Mucosa of descending colon (tissue), 3 donors: ENCODE data around the gene GTSE1. TPM values are rescaled to one million over a fixed set of nuclear protein-coding genes. Genes with fewer than 3 reads are reported as not detected.

ENCODE experiments used
- ATAC-seq: fragments of 200-7000 bp; cut with Tn5 transposase; one replicate; pipeline ENCODE4 v1.9.1; 2020; ENCODE audit warnings: mild to moderate bottlenecking, moderate library complexity
- DNase-seq, 3 donors: peaks; one replicate each; pipeline ENCODE4 v3.0.0-alpha.2; 2020
- H3K36me3 ChIP-seq: fragments of 200-600 bp; one replicate; pipeline ENCODE4 v1.8.0; 2021; ENCODE audit warnings: low read depth, mild to moderate bottlenecking
- H3K4me1 ChIP-seq: fragments of 200-600 bp; one replicate; pipeline ENCODE4 v1.8.0; 2021; ENCODE audit warnings: low read depth, mild to moderate bottlenecking
- H3K4me3 ChIP-seq: fragments of 200-600 bp; one replicate; pipeline ENCODE4 v1.8.0; 2021; ENCODE audit warnings: mild to moderate bottlenecking
- H3K9me3 ChIP-seq: fragments of 200-600 bp; one replicate; pipeline ENCODE4 v1.8.0; 2021; ENCODE audit warnings: mild to moderate bottlenecking
- intact Hi-C, 2 donors: fragments of 100-400 bp; cut with DNase I in 1 of 2; cut with micrococcal nuclease in 1 of 2; formaldehyde crosslinking; loops; one replicate each; pipeline versions ENCODE4 v1.11.0 to v1.11.1; 2022; cut with DNase I, micrococcal nuclease
- total RNA-seq, 3 donors: library from RNA; stranded (reverse); fragmentation: NEBNext Ultra II Directional in 2 of 3; extraction: Animal tissue kit (Norgen Biotek cat#: 25700) in 2 of 3; gene quantifications; one replicate each; pipeline versions ENCODE4 v1.2.1 to v1.2.4, GENCODE V29; 2021 to 2023
- TF ChIP-seq, protein P1 (sequence below): fragments of 200-600 bp; IDR thresholded peaks from one replicate; pipeline ENCODE4 v1.8.0; 2022; ENCODE audit warnings: antibody characterized with exemption, mild to moderate bottlenecking
- donor health status: DM: no; HTN: no; CAD: no; lungs with moderate emphysema.
- donor health status: DM: no; HTN: no; CAD: no.
- donor health status: DM: no; HTN: yes; CAD: no.

Gene GTSE1
- total RNA-seq, 3 donors from 2014 or later = 1.6 to 10.9 (median 3.6) TPM

DNA sequence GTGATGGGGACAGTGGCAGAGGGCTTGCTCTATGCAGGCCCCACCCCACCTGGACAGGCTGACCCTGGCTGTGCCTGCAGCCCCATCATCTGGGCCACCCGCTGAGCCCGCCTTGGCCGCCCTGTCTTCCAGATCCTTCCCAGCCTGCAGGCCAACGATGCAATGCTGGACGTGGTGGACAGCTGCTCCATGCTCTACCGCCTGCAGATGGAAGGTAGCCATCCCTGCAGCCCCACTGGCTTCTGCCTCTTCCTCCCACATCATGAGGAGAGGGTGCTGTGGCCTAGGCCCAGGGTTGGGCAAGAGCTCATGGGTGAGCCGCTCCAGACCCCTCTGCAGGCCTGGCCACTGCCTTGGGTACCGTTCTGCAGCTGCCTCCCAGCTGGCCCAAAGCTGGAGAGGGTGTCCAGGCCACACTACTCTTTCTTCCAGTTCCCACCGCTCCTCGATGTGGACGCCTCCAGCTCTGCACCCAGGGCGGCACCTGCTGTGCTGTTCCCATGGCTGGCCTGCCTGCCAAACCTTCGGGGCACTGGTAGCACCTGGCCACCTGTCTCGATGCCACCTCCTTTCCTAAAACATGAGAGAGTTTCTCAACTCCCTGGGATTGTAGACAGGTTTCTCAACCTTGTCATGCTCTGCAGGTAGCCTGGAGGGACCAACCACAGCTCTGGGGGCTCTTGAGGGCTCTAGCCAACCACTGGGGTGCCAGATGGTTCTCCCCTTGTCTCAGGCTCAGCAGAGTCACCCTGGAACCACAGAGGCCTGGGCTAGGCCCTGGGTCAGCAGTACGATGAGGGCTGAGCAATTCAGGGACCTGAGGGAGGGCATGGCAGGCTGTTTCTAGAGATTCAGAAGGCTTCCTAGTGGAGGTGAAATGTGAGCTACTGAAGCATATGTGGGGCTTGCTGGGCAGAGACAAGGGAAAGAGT, 9.5 kb upstream of the GTSE1 start:
- DNase-seq (no peak), ATAC-seq (peak; percentile 3)
- no peaks in the 10 kb centered on the region for H3K9me3 ChIP-seq
- H3K4me3 ChIP-seq = no peak overlapping the region
- peaks cover 3% of the 10 kb centered on the region for H3K4me1 ChIP-seq
- intact Hi-C loops = no loop called here
- H3K36me3 ChIP-seq = peaks cover 7% of the 10 kb centered on the region
- TF ChIP-seq, protein P1, sequence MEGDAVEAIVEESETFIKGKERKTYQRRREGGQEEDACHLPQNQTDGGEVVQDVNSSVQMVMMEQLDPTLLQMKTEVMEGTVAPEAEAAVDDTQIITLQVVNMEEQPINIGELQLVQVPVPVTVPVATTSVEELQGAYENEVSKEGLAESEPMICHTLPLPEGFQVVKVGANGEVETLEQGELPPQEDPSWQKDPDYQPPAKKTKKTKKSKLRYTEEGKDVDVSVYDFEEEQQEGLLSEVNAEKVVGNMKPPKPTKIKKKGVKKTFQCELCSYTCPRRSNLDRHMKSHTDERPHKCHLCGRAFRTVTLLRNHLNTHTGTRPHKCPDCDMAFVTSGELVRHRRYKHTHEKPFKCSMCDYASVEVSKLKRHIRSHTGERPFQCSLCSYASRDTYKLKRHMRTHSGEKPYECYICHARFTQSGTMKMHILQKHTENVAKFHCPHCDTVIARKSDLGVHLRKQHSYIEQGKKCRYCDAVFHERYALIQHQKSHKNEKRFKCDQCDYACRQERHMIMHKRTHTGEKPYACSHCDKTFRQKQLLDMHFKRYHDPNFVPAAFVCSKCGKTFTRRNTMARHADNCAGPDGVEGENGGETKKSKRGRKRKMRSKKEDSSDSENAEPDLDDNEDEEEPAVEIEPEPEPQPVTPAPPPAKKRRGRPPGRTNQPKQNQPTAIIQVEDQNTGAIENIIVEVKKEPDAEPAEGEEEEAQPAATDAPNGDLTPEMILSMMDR = no peak

- ATAC-seq (peak; percentile 81), DNase-seq (peak; percentile 44 to 86 (median 62))
- TF ChIP-seq, protein P1 = no peak
- H3K9me3 ChIP-seq = no peaks in the 10 kb centered on the region
- peaks cover 3% of the 10 kb centered on the region for H3K4me1 ChIP-seq
- H3K36me3 ChIP-seq = peaks cover 9% of the 10 kb centered on the region
- no peak overlapping the region for H3K4me3 ChIP-seq
- intact Hi-C loops = no loop called here
These were observed 8.6 kb upstream of the GTSE1 start for GRCh38 chr22:46287873-46288751.

DNA sequence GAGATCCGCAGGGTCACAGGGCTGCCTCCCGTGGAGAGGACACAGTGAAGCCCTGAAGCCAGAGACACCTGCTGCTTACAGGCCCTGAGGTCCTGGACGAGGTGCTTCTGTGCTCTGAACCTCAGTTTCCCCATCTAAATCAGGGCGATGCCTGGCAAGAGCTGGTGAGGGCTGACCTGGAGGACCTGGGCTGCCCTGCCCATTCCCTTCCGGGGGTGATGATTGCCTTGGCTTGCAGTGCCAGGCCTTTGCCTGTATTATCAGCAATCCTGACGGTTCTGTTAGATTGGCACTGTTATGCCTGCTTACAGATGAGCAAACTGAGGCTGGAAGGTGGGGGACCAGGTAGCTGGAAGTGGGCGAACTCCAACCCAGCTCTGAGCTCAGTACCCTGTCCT, 7.8 kb upstream of the GTSE1 start:
- TF ChIP-seq, protein P1 = no peak
- ATAC-seq = no peak
- Histone ChIP-seq H3K4me3 (no peak overlapping the region), H3K36me3 (peaks cover 9% of the 10 kb centered on the region), H3K9me3 (no peaks in the 10 kb centered on the region), H3K4me1 (peaks cover 3% of the 10 kb centered on the region)
- intact Hi-C loops = no loop called here
- no peak for DNase-seq

GRCh38 chr22:46289244-46289891, 7.3 kb upstream of the GTSE1 start:
- intact Hi-C loops = no loop called here

More at GRCh38 chr22:46289244-46289891, 7.3 kb upstream of the GTSE1 start:
- Histone ChIP-seq H3K36me3 (peaks cover 9% of the 10 kb centered on the region), H3K9me3 (no peaks in the 10 kb centered on the region), H3K4me3 (no peak overlapping the region), H3K4me1 (peaks cover 3% of the 10 kb centered on the region)
- no peak for ATAC-seq
- DNase-seq = no peak
- TF ChIP-seq, protein P1 = no peak
